ENCODE data around the gene C9orf153. TPM values are rescaled to one million over a fixed set of nuclear protein-coding genes. Genes with fewer than 3 reads are reported as not detected.

Gene C9orf153
- total RNA-seq, 4 donors from 2014 or later: 0.33 to 0.46 TPM; not detected in 2

- intact Hi-C loops (cut with DNase I): no loop called here
- Histone ChIP-seq H3K9me3 (peaks cover 0 to 10% (median 5%) of the 10 kb centered on the region in 4 donors), H3K27ac (replicated peaks in 1 of 4) (no peak overlapping the region), H3K27me3 (no peaks in the 10 kb centered on the region), H3K4me3 (no peak overlapping the region), H3K4me1 (no peaks in the 10 kb centered on the region), H3K36me3 (no peaks in the 10 kb centered on the region)
- DNase-seq (ENCODE audit: extremely low spot score): peak; percentile 83
- 80% methylated on average over 7 of the region's 7 CpGs for WGBS
- no peak for TF ChIP-seq EP300 (IDR thresholded peaks at IDR 0.05)
- no peak for TF ChIP-seq CTCF (IDR thresholded peaks at IDR 0.05)
- no peak for TF ChIP-seq POLR2A (IDR thresholded peaks at IDR 0.05; ENCODE audit: low read depth)
- no peak for TF ChIP-seq POLR2AphosphoS5 (IDR thresholded peaks at IDR 0.05)
Measured at GRCh38 chr9:86185872-86186271, 73.6 kb downstream of the C9orf153 start.

GRCh38 chr9:86184138-86184524 is 75.3 kb downstream of the C9orf153 start:
- H3K27ac ChIP-seq (replicated peaks in 1 of 4): no peak overlapping the region
- H3K4me1 ChIP-seq: no peaks in the 10 kb centered on the region
- intact Hi-C loops (cut with DNase I): no loop called here
- TF ChIP-seq POLR2AphosphoS5 (IDR thresholded peaks at IDR 0.05): no peak
- TF ChIP-seq POLR2A (IDR thresholded peaks at IDR 0.05; ENCODE audit: low read depth): no peak
- no peak for TF ChIP-seq CTCF (IDR thresholded peaks at IDR 0.05)
- no peaks in the 10 kb centered on the region for H3K27me3 ChIP-seq
- H3K36me3 ChIP-seq: no peaks in the 10 kb centered on the region
- 78% methylated on average over 4 of the region's 4 CpGs for WGBS
- H3K4me3 ChIP-seq: no peak overlapping the region
- H3K9me3 ChIP-seq: peaks cover 0 to 8% (median 4%) of the 10 kb centered on the region in 4 donors
- DNase-seq (ENCODE audit: extremely low spot score): peak; percentile 55

- Histone ChIP-seq H3K36me3 (no peaks in the 10 kb centered on the region), H3K27me3 (no peaks in the 10 kb centered on the region), H3K4me3 (no peak overlapping the region), H3K9me3 (peaks cover 0 to 1% (median under 1%) of the 10 kb centered on the region in 4 donors), H3K27ac (replicated peaks in 1 of 4) (no peak overlapping the region), H3K4me1 (no peaks in the 10 kb centered on the region)
- peak; percentile 45 for DNase-seq (ENCODE audit: extremely low spot score)
- no peak for TF ChIP-seq POLR2AphosphoS5 (IDR thresholded peaks at IDR 0.05)
- TF ChIP-seq POLR2A (IDR thresholded peaks at IDR 0.05; ENCODE audit: low read depth): no peak
- no peak for TF ChIP-seq CTCF (IDR thresholded peaks at IDR 0.05)
- TF ChIP-seq EP300 (IDR thresholded peaks at IDR 0.05): no peak
- intact Hi-C loops (cut with DNase I): no loop called here
- WGBS: 100% methylated on average over 1 of the region's 1 CpG
Measured at GRCh38 chr9:86183229-86184137, 76.0 kb downstream of the C9orf153 start.

GRCh38 chr9:86181379-86182315 is 77.8 kb downstream of the C9orf153 start:
- Histone ChIP-seq H3K36me3 (no peaks in the 10 kb centered on the region), H3K27ac (replicated peaks in 1 of 4) (no peak overlapping the region), H3K4me1 (no peaks in the 10 kb centered on the region), H3K27me3 (no peaks in the 10 kb centered on the region), H3K9me3 (no peaks in the 10 kb centered on the region), H3K4me3 (no peak overlapping the region)
- WGBS: 75% methylated on average over 3 of the region's 3 CpGs
- DNase-seq (ENCODE audit: extremely low spot score): no peak
- TF ChIP-seq CTCF (IDR thresholded peaks at IDR 0.05) (no peak), EP300 (IDR thresholded peaks at IDR 0.05) (no peak), POLR2A (IDR thresholded peaks at IDR 0.05; ENCODE audit: low read depth) (no peak), POLR2AphosphoS5 (IDR thresholded peaks at IDR 0.05) (no peak)
- intact Hi-C loops (cut with DNase I): no loop called here
